GM23248 (cell line): ENCODE data around the gene CEP85.

Source experiments
- EZH2 ChIP-seq: fragments of 200-600 bp; sonication (generic); IDR thresholded peaks from 2 replicates; pipeline ENCODE4 v1.6.1; 2018; ENCODE audit warnings: antibody characterized with exemption, mild to moderate bottlenecking; ENCODE audit not compliant: insufficient read depth, poor library complexity, severe bottlenecking
- EZH2phosphoT487 ChIP-seq: fragments of 200-600 bp; sonication (generic); IDR thresholded peaks from 2 replicates; pipeline ENCODE4 v1.6.1; 2018; ENCODE audit warnings: antibody characterized with exemption, moderate library complexity, mild to moderate bottlenecking, low read depth; ENCODE audit not compliant: insufficient read depth

DNA sequence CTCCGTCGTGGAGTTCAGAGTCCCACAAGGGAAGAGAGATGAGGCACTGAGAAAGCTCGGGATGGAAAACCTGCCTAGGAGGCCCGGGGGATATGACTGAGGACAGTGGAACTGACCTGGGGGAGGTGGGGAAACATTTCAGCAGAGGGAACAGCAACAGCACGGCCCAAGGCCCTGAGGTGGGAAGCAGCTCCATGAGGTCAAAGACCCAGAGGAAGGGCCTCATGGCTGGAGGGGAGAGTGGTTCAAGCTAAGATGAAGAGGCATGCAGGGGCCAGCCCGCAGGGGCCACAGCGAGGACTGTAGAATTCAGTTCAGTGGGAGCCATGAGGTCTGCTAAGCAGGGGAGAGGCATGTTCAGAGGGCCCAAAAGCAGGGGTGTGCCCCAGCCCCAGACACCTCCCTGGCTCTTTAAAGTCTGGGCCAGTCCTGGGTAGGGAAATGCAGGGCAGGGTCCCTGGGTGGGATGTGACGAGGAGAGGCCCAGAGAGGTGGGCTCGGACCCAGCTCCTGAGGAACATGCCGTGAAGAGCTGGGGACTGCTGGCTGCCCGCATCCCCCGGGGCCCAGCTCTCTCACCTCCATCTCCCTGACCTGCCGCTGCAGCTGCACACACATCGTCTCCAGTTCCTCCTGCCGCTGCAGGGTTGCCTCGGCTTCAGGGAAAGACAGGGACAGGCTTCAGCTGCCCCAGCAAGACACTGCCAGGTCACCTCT, 62.5 kb downstream of the CEP85 start:
- TF ChIP-seq EZH2phosphoT487 (no peak), EZH2 (no peak)
